HG02970 (cell line): Measurements from ENCODE around the gene TOP3B.

ENCODE experiments used
- ATAC-seq: cut with Tn5 transposase; IDR thresholded peaks from one replicate; pipeline ENCODE4 v1.9.1; 2021; ENCODE audit warnings: mild to moderate bottlenecking, moderate library complexity, moderate number of reproducible peaks; ENCODE audit not compliant: unreplicated experiment, low FRiP score

Gene TOP3B

GRCh38 chr22:21985214-21985613 lies 2.6 kb upstream of the TOP3B start:
- ATAC-seq = no peak

- no peak for ATAC-seq
These were observed 2.2 kb upstream of the TOP3B start for GRCh38 chr22:21984793-21985192.

GRCh38 chr22:21981874-21982273 lies 713 bp downstream of the TOP3B start:
- no peak for ATAC-seq

GRCh38 chr22:21980547-21980946 lies 2.0 kb downstream of the TOP3B start:
- no peak for ATAC-seq

GRCh38 chr22:21978564-21979386 lies 3.8 kb downstream of the TOP3B start:
- no peak for ATAC-seq

- no peak for ATAC-seq
These were observed 4.8 kb downstream of the TOP3B start for GRCh38 chr22:21977814-21978213.

GRCh38 chr22:21975854-21976345 lies 6.7 kb downstream of the TOP3B start:
- no peak for ATAC-seq

GRCh38 chr22:21975273-21975672 lies 7.3 kb downstream of the TOP3B start:
- ATAC-seq = no peak

- ATAC-seq = no peak
These were observed 8.4 kb downstream of the TOP3B start for GRCh38 chr22:21974058-21974649.

GRCh38 chr22:21972806-21973205 lies 9.8 kb downstream of the TOP3B start:
- ATAC-seq = no peak

GRCh38 chr22:21972293-21972779 lies 10.3 kb downstream of the TOP3B start:
- no peak for ATAC-seq

- no peak for ATAC-seq
These were observed 10.7 kb downstream of the TOP3B start for GRCh38 chr22:21971858-21972275.

GRCh38 chr22:21970800-21971617 lies 11.6 kb downstream of the TOP3B start:
- ATAC-seq = no peak

- no peak for ATAC-seq
These were observed 12.4 kb downstream of the TOP3B start for GRCh38 chr22:21970037-21970799.

- ATAC-seq = no peak
These were observed 14.0 kb downstream of the TOP3B start for GRCh38 chr22:21968452-21969129.

GRCh38 chr22:21967693-21968271 lies 14.8 kb downstream of the TOP3B start:
- ATAC-seq = no peak

- ATAC-seq = no peak
These were observed 15.7 kb downstream of the TOP3B start for GRCh38 chr22:21966643-21967516.

- ATAC-seq = no peak
These were observed 16.8 kb downstream of the TOP3B start for GRCh38 chr22:21965762-21966288.
